Endometrial microvascular endothelial cells (primary cell): ENCODE measurements around the gene DIP2C. TPM values are rescaled to one million over a fixed set of nuclear protein-coding genes. Genes with fewer than 3 reads are reported as not detected.
"Not testable (repeated sequence)": the region's sequence is repeated elsewhere in the genome, so short reads cannot be mapped to it uniquely, and the experiment has no call there.

Experiments used
- in situ Hi-C: cut with HindIII; loops from 2 replicates; pipeline ENCODE4 v1.10.0; 2017; ENCODE audit warnings: low sequenced_read_pairs, low pct_unique_long_range_greater_than_20kb; ENCODE audit errors: inconsistent ontology term
- total RNA-seq: library from RNA; depleted of rRNA; stranded (reverse); fragments of >200 nt; gene quantifications from one replicate; pipeline ENCODE4 v1.2.3, GENCODE V29; 2015; ENCODE audit errors: inconsistent ontology term

Gene DIP2C
- total RNA-seq, 1 donor from 2014 or later, result 3.2 TPM

GRCh38 chr10:700183-700582 is 10.7 kb upstream of the DIP2C start:
- in situ Hi-C loops, result not testable (repeated sequence)

- in situ Hi-C loops, result no loop called here
Measured at GRCh38 chr10:697097-697875, 7.8 kb upstream of the DIP2C start.

DNA sequence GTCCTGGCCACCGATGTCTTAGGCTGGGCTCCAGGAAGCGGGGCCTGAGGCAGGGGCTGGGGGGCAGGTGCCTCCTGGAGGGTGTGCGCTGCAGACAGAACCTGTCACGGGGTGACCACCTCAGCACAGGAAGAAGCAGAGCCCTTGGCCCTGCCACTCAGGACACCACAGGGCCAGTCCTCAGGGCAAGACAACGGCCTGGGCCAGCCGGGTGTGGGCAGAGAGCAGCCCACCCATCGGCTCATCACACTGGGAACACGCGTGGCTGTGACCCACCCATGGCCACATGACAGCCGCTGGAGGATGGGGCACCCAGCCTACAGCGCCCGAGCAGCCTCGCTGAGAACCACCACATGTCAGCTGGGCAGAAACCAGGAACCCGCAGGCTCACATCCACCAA is 5.9 kb upstream of the DIP2C start:
- in situ Hi-C loops, result no loop called here

GRCh38 chr10:693506-693905 is 4.0 kb upstream of the DIP2C start:
- in situ Hi-C loops, result no loop called here

DNA sequence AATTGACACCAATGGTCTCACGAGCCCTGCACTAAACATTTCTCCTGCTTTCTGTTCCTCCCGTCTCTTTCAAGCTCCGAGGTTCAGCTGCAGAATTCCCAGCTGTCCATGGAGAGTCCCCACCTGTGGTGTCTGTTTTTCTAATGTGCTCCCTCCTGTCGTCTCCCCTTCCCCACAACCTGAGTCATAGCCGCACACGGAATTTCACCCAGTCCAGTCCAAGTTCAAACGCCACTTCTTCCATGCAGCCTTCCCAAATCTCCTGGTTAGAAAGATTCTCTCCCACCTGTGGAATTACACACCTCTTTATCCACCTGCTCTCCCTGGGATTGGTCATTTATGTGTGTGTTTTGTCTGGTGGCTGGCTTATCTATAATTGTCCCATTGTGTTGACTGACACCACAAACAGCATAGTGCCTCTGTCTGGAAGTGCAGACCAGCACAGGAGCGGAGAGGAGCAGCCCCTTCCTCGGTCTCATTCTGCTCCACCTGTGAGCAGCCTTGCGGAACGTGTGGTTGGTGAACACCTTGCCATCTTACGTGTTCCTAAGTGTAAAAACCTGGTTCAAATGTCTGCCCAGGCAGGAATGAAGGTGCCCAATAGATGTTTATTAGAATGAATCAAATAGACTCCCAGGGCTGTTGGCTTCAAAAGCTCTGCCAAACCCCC is 3.3 kb upstream of the DIP2C start:
- in situ Hi-C loops, result no loop called here

DNA sequence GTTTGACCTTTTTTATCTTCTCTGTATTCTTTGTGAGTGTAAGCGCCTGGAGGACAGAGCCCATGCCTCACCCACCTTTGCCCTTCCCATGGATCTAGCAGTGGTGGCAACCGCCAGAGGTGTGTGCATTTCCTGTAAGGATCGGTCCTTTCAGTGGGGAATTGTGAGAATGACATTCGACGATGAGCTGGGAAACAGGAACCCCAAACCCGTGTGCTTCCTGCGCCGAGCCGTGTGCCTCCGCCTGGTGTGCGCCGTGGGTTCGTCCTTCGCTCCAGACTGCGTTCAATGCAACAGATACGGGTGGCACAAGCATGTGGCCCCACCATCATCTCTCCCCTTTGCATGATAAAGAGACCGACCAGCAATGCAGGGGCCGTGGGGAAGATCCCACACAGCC is 1.7 kb upstream of the DIP2C start:
- in situ Hi-C loops, result no loop called here

DNA sequence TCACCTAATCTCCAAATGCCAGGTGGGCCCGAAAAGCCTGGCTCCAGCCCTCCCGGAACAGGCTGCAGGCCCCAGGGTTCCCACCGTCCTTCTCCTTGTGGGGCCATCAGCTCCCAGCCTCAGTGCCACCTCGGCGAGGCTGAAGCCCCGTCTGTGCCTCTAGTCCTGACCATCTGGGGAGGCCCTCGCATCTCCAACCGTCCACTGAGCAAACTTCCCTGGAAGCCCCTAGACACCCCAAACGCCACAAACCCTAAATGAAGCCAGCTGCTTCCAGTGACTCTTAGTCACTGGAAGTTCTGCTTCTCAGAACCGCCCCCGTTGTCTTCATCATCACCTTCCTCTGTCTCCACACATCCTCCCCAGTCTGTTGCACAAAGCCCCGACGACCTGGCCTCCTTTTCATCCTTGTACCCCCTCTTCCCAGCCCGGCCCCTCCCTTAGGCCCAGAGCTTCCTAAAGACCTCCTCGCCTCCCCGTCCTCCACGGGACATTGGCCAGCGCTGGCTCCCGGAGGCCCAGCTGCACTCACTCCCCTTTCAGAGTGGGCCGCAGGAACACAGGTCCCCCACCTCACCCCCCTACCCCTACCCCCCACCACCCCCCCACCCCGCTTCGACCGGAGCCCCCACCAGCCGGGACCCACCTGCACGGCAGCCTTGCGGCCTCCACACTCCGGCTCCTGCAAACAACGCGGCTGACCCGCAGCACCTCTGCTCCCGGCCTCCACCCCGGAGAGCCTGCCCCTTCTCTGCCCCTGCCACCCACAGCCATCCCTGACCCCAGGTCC is 1.1 kb upstream of the DIP2C start:
- in situ Hi-C loops, result no loop called here

GRCh38 chr10:689121-689451 is 382 bp downstream of the DIP2C start:
- in situ Hi-C loops, result no loop called here

- in situ Hi-C loops, result no loop called here
Measured at GRCh38 chr10:688312-689120, 952 bp downstream of the DIP2C start.

DNA sequence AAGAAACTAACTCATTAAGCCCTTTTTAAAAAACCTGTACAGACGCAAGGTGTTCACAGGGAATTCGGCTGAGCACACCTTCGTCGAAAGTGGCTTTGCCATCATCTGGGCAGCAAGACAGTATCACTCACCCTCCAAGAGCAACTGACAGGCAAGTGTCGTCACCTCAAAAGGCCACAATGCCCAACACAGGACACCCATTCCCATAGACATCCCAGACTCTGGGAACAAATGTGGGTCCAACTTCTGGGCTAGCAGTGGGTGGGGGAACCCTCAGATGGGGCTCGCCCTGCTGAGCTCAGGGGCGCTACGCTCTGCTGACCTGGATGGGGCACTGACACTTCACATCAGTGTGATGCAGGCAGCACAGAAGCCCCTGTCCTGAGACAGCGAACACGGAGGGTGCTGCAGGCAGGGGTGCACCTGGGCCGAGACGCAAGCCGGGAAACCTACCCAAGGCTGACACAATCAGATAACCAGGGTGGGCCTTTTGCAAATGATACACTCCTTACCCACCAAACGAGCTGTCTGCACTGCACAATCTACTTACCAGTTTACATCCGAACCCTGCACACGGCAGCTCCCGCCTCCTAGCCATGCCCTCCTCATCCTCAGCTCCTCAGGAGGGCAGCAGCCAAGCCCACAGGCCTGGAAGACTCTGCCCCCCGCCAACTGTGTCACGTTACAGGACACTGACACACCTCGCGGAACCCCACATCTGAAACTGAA is 1.7 kb downstream of the DIP2C start:
- in situ Hi-C loops, result no loop called here

GRCh38 chr10:686155-686931 is 3.1 kb downstream of the DIP2C start:
- in situ Hi-C loops, result no loop called here

- in situ Hi-C loops, result no loop called here
Measured at GRCh38 chr10:685613-686012, 3.9 kb downstream of the DIP2C start.

- in situ Hi-C loops, result no loop called here
Measured at GRCh38 chr10:683448-684071, 5.9 kb downstream of the DIP2C start.

GRCh38 chr10:682931-683447 is 6.5 kb downstream of the DIP2C start:
- in situ Hi-C loops, result no loop called here

DNA sequence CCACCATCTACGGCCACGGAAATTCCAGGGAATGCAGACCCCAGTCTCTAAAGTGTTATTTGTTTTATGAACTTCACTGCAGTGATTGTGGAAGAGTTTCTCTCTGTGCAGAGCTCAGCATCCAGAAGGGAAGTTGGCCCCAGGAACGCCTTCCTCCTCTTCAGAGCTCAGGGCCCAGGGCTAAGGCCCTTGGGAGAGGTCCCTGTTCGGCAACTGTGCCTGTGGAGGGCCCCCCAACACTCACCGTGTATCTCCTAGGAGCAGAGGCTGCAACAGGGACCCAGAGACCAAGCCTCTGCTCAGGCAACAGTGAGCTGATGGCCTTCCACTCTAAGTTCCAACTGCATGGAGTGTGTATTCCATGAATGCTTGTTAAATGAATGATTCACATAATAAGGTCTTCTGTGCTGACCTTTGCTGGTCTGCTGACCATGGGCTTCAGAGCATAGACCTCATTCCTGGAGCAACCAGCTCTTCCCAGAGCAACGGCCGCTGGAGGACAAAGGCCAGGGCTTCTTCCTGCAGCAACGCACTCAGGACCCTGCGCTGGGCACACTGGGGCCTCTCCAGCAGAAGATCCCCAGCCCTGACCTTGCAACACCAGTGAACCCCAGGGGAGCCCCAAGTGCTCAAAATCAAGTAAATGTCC is 7.7 kb downstream of the DIP2C start:
- in situ Hi-C loops, result no loop called here

DNA sequence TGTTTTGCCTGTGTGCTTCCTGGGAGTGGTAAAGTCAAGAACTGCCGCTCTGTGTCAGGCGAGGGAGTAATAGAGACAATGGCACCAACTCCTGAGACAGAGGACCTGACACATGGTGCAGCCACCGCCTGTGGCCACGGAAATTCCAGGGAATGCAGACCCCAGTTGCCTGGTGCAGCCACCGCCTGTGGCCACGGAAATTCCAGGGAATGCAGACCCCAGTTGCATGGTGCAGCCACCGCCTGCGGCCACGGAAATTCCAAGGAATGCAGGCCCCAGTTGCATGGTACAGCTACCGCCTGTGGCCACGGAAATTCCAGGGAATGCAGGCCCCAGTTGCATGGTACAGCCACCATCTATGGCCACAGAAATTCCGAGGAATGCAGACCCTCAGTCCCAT is 8.7 kb downstream of the DIP2C start:
- in situ Hi-C loops, result no loop called here

DNA sequence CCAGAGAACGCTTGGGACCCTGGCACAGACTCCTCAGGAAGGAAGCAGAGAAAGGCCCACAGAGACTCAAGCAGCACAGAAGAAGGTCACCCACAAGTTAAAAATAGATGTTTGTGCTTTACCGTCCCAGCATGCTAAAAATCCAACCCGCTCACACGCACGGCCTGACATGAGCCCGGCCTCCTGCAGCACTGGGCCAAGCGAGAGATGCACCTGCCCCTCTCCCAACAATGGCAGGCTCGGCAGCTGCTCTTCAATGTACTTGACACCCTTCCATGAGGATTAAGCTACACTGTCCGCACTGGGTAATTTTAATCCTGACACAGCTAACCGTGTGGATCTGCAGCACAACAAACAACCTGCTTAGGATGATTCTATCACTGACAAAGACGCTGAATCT is 9.3 kb downstream of the DIP2C start:
- in situ Hi-C loops, result no loop called here
